T1000 (cell line): Measurements from ENCODE around the gene B4GALNT1.
"Not testable (repeated sequence)": the region's sequence is repeated elsewhere in the genome, so short reads cannot be mapped to it uniquely, and the experiment has no call there.

Experiments used
- DNase-seq: peaks from one replicate; lab custom pipeline; 2025; ENCODE audit warnings: mixed read lengths; lab: John Stamatoyannopoulos, UW

The B4GALNT1 gene

DNA sequence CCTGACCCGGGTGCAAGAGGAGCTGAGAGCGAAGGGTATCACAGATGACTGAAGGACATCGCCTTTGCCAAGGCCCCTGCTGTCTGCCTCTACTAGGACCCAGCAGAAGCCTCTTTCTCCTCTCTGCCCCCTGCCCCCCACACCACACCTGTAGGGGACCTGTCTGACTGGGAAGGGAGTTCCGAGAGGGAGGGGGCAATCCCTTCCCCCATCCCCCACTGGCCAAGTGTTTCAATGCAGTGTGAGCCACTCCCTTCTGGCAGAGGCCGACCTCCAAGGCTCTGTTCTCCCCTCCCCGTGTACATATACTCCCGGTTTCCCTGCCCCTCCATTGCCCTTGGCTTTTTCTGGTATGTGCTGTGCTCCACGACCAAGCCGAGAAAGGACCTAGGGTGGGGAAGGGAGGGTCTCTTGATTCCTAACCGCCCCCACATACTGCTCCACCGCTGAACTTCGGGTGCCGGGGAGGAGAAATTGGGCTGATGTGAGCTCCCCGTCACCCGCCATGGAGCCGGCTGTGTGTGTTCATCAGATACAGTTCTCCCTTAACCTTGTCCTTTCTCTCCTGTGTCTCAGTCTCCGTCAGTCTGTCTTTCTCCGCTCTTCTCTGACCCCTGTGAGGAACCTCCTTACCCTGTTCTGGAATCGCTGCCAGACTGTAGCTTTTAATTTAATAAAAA is 23.8 kb downstream of the B4GALNT1 start:
- no peak for DNase-seq

DNA sequence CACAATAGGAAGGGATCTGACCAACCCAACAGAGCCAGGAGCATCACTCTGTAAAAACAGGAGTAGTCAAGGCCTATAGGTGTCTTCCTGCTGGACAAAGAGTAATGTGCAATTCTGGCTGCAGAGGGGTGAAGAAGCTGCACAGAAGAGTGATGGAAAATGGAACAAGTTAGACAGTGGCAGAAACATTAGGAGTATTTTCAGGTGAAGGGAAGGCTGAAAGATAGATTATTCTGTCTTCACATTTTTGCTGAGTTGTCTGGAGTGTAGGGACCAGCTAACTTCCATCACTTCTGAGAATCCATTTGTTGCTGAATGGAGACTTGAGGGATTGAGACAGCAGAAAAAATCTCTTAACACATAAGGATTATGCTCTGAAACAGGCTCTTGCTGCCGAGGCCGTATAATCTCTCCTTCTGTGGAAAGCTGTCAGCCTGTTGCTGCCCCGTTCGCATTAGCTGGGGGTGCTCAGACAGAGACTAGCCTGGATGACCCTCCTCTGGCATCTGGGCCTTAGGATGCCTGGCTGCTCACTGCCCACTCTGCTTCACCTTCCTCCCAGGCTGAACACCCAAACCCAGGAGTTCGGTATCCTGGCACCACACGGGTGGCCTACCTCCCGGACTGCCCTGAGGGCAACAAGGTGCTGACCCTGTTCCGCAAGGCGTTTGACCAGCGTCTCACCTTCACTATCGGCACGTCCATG is 24.9 kb downstream of the B4GALNT1 start:
- DNase-seq, result no peak

DNA sequence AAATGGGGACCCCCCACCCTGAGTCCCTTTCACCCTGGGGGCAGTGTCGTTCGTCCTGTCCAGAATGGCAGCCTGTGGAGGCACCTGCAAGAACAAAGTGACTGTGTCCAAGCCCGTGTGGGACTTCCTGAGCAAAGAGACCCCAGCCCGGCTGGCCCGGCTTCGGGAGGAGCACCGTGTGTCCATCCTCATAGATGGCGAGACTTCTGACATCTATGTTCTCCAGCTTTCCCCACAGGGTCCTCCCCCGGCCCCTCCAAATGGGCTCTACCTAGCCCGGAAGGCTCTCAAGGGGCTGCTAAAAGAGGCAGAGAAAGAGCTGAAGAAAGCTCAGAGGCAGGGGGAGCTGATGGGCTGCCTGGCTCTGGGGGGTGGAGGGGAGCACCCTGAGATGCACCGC is 26.2 kb downstream of the B4GALNT1 start:
- no peak for DNase-seq

DNA sequence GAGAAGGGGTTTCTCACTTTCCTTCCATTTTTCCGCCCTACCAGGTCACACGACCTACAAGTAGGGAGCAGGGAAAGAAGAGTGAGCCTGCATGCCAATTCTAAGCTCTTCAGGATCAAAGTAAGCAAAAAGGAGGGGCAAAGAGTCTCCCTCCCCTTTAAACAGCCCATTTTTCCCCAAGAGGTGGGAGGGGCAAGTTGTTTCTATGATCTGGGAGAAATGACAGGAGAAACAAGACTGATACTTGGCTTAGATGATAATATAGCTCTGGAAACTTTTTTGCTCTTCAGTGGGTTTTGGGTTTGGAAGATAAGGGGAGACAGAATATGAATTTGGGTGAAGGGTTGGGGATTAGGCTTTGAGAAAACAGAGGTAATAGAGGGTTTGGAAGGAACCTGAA is 26.6 kb downstream of the B4GALNT1 start:
- no peak for DNase-seq

DNA sequence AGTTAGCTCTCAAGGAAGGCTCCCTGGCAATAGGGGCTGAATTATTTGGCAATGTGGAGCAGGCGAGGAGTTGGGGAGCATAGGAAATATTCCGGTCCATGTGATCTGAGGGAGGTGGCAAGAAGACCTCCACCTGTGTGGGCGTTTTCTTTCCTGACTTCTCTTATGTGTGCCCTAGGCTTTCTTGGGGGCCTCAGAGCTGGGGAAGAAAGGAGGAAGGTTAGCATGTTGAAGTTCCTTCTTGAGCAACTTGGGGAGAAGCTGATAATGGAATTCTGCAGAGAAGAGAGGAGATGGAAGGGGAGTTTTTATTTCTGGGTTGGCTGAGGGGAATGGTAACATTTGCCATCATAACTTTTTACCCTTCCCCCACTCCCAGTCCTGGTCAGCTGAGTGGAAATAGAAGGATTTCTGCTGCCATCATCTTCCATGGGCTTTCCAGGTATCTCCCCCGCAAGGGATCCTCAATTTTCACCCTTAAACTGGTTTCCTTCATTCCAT is 27.1 kb downstream of the B4GALNT1 start:
- no peak for DNase-seq

DNA sequence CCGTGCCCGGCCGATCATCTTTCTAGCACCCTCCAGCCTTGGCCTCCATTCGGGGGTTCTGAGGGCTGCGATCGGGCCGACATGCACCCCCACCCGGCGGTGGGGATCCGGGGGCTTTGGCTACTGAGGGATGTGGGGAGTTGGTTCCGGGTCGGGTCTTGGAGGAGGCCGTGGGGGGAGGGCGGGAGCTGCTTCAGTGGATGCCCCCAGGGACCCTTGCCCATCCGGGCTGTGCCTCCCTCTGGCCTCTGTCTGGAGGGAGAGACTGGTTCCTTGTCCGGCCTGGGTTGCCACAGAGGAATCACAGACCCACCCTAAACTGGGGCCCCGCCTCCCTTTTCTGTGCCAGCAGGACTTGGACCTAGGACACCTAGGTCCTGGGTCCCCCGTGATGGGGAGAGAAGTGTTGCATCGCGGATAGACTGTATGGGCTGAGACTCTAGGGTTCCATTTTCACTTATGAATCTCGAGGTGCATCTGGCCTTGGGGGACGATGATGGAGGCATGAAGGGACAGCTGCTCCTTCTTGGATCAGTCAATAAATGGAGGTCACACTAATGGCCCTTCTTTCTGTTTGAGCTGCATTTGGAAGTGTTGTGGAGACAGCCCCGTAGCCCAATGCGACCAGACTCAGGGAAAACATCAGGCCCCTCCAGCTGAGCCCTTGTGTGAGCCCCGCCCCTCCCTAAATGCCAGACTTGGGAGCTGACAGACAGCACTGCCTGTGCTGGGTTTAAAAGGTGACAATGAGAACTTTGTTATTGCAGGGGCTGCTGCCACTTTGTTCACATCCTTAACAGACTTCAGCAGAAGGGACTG is 27.8 kb downstream of the B4GALNT1 start:
- DNase-seq, result peak; percentile 95

DNA sequence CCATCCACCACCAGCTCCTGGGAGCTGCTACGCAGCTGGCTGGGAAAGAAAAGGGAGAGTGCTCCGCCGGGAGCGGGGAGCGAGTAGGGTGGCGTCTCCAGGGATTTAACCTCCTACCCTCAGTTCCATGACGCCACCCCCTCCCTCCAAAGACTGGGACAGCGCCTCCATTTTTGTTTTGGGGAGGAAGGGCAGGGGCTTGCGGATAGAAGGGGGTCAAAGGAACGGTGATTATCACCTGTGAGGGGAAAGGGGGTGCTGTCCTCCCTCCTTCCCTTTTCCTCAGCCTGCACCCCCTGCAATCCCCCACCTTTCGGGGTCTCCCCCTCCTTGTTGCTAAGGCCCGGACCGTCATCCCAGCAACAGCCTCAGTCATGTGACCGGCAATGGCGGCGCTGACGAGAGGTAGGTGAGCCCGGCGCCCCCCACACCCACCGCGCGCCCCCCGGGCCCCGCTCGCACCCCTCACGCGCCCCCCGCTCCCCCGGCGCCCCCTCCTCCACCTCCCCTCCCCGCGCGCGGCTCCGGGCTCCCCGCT is 28.5 kb downstream of the B4GALNT1 start, which contains the start of gene DTX3:
DTX3 (plus strand) TSS at position 371 of the 538 bp plus-strand sequence. CDS start 1,694 bp downstream, outside the sequence.
- DNase-seq, result peak; percentile 98

DNA sequence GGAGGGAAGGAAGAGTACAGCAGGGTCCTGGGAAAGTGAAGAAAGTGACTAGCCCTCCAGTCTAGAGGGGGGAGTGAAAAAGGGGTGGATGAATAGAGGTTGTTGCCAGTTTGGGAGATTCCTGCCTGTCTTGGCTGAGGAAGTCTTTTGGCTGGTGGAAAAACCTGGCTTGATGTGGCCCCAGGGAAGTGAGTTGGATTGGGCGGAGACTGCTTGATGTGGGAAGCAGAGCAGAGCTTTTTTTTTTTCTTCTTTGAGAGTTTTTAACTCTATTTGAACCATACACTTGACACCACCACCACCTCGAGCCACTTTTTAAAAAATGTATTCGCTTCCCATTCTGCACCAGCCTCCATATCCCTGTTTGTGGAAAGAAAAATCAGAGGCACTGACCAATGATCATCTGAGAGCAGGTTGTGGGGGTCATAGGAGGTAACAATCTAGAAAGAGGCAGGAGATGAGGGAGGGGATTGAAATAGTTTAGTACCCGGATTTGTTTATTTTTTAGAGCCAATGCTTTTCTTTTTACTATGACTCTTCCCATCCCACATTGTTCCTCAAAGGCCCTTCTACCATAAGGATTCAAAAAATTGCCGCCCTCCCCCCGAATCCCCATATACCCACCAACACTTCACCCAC is 29.1 kb downstream of the B4GALNT1 start:
- DNase-seq, result peak; percentile 98

DNA sequence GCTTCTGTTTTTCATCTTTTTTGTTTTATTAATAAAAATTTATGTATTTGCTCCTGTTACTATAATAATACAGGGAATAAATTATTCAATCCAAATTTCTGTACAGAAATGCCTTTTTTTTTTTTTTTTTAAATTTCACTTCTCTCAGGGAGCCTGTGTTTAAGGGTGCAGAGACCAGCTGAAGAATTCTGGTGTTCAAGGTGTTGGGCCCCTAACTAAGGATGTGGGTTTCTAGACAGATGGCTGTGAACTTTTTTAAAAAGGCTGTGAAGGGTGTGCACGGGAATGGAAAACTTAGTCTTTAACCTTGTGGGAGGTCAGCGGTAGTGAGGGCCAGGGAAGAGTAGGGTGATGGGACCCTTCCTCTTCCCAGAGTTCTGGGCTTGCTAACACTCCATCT is 29.7 kb downstream of the B4GALNT1 start:
- DNase-seq, result no peak

DNA sequence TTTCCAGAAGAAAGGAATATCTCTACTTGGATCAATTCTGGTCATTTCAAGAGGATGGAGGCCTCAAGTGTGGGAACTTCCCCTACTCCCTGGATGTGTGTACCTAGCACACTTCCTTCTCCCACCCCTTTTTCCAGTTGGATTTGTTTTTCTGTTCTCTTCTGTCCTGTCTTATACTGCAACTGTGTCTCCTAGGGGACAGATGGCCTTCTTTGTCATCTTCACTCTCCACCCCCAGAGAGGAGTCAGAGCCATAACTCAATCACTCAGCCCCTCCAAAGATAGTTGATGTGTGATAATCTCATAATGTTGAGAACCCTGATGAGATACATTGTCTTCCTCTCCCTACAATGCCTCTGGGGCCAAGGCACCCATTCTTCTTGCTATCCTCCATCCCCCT is 30.5 kb downstream of the B4GALNT1 start:
- no peak for DNase-seq

DNA sequence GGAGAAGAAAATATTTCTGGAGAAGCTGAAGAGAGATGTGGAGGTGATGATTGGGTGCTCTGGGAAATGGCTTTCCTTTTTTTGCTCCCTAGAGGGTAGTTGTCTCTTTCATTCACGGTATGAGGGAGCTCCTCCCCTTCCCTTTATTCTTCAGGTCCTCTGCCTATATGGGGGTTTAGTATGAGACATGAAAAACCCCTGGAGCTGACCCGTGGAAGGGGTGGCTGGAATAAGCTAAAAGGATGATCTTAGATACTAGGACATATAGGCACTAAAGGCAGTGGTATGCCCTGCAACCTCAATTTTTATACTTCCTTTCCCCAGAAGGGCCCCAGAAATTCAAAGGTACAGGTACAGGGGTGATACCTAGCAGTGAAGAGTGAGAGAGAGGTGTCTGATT is 32.6 kb downstream of the B4GALNT1 start:
- no peak for DNase-seq

DNA sequence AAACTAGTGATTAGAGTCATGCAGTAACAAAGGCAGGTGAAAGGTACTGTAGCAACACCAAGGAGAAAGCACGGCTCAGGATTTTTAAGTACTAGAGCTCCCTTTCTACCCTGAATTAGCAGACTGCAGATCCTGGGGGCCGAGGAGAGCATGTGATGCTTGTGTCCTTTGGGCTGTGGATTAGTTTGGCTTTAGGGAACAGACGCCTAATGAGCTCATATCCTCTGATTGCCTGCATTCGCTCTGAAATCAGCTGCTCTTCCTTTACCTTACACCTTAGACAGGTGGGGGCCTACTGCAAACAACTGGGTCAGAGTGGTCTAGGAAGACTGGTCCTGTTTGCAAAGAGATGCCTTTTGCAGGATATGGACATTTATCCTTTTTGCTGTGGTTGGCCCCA is 39.8 kb downstream of the B4GALNT1 start:
- DNase-seq, result no peak

DNA sequence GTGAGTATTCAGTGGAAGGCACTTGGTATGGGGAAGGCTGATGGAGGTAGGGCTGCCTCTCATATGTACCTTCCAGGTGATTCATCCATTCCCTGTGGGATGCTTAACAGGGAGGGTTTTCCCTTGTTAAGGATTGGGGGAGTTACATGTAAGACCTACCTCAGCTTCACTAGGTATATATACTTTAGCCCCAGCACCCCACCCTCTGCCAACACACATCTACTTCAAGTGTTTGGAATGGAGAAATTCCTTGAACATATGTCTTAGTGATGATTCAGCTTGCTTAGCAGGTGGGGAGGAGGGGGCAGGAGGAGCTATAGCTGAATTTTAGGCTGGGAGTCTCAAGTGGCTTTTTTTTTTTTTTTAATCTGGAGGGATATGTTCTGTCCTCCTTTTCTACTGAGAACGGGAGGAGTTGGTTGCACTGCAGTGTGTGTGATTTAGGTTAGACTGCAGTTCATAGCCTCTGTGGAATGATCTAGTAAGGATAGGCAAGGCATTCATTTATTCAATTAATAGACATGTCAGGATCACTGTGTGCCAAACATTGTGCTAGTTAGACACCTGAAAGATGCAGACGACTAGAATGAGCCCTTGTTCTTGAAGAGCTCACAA is 40.3 kb downstream of the B4GALNT1 start:
- no peak for DNase-seq

DNA sequence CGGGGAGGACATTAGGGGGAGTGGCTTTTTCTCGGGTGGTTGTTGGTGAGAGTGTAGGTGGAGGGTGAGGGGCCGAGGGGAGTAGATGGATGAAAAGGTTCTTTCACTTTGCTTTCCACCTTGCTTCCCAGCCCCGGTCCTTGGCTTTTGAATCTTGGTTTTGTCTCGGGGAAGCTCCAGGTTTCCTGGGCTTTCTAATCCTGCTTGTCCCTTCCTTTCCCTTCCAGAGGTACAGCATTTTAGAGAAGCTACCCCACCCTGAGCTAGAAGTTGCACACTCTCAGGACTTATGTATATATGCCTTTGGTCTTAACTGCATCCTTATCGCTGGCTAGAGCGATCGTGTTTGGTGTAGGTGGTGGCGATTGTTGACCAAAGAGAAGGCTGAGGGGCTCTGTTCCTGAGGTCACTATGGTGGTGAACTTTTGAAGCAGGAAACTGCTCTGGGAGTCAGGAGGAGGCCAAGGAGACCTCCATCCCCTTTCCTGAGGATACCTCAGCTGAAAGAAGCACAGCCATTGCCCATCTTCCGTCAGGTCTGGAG is 41.1 kb downstream of the B4GALNT1 start:
- DNase-seq, result no peak

DNA sequence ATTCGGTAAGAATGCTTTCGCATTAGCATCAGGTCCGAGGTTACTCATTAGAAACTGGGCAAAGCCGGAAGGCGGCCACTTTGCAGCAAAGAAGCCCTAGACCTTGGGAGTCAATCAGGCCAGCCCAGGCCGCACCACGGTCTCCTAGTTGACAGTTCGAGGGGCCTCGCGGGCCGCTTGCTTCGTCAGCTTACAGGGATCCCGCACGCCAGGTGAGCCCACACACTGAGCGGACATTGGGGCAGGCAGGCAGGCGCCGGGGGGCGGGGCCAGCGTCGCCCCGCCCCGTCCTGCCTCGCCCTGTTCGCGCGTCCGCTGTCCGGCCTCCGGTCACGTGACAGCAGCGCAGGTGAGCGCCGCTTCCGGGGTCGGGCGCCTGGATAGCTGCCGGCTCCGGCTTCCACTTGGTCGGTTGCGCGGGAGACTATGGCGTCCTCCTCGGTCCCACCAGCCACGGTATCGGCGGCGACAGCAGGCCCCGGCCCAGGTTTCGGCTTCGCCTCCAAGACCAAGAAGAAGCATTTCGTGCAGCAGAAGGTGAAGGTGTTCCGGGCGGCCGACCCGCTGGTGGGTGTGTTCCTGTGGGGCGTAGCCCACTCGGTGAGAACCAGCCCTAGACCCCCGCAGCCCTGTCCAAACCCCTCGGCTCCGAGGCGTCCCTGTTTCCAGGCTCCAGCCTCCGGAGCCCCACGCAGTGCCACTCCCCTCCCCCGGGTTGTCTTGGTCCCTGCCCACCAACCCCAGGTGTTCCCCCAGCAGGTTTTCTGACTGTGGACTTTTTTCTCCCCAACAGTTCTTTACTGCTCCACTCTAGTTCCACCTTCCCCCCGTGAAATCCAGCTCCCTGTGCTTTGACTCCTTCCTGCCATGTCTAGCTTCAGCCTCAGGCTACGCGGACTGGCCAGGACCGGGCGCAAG is 41.9 kb downstream of the B4GALNT1 start, which contains the start of gene PIP4K2C:
PIP4K2C (plus strand) TSS at position 329 of the 918 bp plus-strand sequence; CDS start at position 427, 98 bp downstream.
- DNase-seq, result peak; percentile 100

DNA sequence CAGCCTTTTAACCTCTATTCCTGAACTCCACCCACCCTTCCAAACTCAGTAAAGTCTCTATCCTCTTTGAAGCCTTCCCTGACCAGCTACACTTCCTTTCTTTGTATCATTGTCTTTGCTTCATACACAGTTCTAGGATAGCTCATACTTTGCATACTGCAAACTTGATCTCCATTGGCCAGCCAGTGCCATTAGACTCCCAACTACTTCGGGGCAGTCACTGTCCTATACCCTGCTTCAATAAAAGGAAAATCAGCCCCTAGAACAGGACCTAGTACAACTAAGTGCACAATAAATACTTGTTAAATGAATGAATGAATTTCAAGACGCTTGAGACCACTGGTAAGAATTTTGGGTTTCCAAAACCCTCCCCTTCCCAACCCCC is 42.5 kb downstream of the B4GALNT1 start:
- DNase-seq, result no peak

DNA sequence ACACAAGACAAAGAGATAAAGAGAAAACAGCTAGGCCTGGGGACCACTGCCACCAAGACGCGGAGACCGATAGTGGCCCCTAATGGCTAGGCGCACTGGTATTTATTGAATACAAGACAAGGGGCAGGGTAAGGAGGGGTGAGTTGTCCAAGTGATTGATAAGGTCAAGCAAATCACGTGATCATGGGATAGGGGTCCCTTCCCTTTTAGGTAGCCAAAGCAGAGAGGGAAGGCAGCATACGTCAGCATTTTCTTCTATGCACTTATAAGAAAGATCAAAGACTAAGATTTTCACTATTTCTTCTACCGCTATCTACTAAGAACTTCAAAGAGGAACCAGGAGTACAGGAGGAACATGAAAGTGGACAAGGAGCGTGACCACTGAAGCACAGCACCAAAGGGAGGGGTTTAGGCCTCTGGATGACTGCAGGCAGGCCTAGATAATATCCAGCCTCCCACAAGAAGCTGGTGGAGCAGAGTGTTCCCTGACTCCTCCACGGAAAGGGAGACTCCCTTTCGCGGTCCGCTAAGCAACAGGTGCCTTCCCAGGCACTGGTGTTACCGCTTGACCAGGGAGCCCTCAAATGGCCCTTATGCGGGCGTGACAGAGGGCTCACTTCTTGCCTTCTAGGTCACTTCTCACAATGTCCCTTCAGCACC is 43.9 kb downstream of the B4GALNT1 start:
- DNase-seq, result not testable (repeated sequence)

DNA sequence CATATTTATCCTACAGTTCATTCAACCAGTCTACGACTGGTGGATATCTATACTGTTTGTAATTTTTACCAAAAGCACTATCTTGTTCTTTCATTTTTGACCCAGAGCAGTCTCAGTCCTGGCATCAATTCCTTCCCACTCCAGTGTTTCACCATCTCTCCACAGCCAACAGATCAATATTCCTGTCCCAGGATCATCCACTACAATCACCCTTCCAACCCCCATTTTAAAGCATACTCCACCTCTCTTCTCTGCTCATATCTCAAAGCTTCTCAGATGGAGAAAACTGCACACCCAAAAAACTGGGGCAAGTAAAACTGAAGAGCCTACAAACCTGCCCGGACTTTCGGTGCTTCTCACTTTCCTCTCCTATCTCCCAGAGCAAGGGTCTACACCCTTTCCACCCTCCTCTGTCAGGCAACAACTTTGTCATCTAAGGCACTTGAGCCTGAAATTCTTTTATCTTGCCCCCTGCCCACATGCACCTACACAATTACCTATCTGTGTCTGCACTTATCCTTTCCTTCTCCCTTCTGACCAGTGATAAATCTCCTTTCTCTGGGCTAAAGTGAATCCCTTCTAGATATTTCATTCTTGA is 46.1 kb downstream of the B4GALNT1 start:
- no peak for DNase-seq

DNA sequence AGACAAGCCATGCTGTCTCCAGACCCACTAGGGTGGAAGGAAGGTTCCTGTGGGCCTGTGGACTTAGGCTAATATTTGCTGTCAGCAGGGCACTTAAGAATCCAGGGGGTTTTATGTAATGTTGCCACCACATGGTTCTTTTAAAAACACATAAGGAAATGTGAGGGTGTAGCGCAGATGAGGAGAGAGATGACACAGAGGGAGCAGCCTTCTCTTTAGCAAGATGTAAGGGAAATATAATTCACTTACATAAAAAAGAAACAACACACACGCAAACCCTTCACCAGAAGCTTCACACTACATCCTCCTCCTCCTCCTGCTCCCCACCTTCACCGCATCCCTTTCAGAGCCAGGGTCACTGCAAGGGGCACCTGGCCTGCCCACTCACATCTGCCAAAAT is 46.9 kb downstream of the B4GALNT1 start:
- DNase-seq, result no peak
